GM12864 (cell line): ENCODE measurements around the gene CA5A.

Experiments
- DNase-seq: peaks from one replicate; pipeline ENCODE4 v3.0.0-alpha.2; 2011; ENCODE audit warnings: low read depth
- H3K4me3 ChIP-seq: 2 replicates; pipeline ENCODE4 v1.5.1; 2011; ENCODE audit warnings: mild to moderate bottlenecking, low read depth, low read length, control low read depth
- CTCF ChIP-seq: IDR thresholded peaks from 2 replicates; pipeline ENCODE4 v1.5.1; 2011; ENCODE audit warnings: low read depth, mild to moderate bottlenecking, moderate library complexity, low read length, control low read depth, inconsistent platforms; ENCODE audit errors: missing control alignments

The CA5A gene

GRCh38 chr16:87956365-87957231 lies 20.3 kb upstream of the CA5A start:
- peak; percentile 64 for DNase-seq

DNA sequence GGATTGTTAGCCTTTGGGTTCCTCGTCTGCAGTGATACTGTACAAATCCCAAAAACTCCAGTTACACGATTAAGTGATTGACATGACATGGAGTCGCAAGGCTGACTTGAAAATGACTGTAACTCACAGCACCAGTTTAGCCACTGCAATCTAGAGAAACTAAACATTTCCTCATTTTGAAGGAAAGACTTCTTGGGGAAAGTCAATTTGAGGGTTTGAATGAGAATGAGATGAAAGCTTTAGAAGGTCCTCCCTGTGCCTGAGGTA lies 19.7 kb upstream of the CA5A start:
- no peak for TF ChIP-seq CTCF
- no peak overlapping the region for H3K4me3 ChIP-seq
- no peak for DNase-seq

More at GRCh38 chr16:87956365-87957231, 20.3 kb upstream of the CA5A start:
- peak; percentile 61 for TF ChIP-seq CTCF
- H3K4me3 ChIP-seq, result peak overlapping the region; percentile 2

DNA sequence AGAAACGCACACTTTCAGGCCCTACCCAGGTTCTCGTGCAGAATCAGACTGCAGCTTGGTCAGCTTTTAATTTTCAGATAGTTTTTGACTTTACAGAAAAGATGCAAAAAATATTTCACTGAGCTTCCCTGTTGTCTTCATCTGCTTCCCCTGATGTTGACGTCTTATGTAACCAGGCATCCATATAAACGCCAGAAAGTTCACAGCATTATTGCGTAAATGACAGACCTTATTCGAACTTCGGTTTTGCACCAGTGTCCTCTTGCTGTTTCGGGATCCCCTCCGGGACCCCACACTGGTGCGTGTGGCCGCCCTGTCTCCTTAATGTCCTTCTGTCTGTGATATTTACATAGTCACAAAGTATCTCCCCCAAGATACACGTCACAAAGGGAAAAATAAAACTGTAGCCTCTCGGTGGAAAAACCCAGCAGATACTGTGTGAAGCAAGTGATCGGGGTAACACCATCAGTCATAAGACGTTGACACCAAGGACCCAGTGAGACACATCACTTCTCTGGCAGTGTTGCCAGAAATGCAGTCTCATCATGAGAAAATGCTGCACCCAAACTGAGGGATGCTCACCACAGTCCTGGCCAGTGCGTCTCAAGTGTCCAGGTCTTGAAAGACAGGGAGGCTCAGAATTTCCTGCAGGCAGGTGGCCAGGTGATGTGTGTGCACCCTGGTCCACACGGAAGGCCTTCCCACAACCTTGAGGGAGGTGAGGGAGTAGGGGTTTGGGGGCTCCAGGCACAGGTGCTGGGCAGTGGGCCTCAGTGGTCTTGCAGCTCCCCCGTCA lies 19.2 kb upstream of the CA5A start:
- no peak overlapping the region for H3K4me3 ChIP-seq
- DNase-seq, result no peak
- no peak for TF ChIP-seq CTCF

GRCh38 chr16:87954826-87955225 lies 18.5 kb upstream of the CA5A start:
- DNase-seq, result no peak
- no peak for TF ChIP-seq CTCF
- no peak overlapping the region for H3K4me3 ChIP-seq

DNA sequence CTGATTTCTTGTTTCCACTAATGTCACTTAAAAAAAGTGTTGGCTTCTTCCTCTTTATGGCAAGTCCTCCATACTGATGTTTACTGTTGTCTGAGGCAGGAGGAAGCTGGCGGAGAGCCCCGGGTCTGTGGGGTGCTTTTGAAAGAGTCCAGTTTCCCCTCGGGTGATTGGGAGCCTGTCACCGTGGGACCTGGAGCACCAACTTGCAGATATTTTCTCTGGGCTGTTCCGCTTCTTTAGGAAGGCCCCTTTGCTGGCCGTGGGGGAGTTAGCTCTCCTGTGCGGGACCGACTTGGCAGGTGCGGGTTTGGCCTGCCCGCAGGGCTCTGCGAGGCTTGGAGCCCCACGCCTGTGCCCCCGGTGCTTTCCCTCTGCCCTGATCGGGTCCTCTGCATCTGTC lies 18.0 kb upstream of the CA5A start:
- no peak for TF ChIP-seq CTCF
- no peak for DNase-seq
- no peak overlapping the region for H3K4me3 ChIP-seq

DNA sequence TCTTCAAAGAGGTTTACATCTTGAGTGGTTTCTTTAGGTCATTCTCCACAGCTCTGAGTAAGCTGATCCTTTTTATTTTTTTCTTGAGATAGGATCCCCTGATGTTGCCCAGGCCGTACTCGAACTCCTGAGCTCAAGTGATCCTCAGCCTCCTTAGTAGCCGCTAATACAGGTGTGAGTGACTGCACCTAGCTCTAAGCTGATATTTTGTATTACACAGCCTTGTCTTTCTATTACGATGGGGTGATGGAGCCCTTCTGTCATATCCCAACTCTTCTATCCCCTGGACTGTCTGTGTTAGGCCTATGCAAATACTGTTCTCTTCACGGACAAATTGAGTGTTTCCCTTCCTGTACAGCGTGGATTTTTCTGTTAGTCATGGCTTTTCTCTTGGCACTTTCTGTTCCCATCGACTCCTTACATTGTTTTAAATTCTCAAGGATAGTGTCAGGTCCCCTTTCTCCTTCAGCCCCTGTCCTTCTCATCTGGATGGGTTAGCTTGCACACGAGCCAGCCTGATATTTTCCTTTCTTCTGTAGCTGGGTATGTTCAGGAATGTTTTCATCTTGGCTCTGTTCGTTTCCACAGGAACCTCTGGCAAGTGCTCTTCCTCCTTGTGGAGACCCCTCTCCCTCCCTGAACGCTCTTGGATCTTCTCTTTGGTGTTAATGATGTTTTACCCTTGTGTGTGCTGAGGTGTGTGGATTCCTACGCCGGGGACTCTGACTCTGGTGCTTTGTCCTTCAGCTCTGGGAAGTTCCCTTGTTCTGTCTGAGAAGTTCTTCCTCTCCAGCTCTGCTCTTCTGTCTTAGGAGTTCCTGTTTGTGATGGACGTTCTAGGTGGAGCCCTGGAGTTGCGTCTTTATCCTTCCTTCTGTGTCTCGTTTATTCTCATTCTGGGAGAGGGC lies 17.2 kb upstream of the CA5A start:
- no peak for TF ChIP-seq CTCF
- DNase-seq, result no peak
- H3K4me3 ChIP-seq, result no peak overlapping the region
